ENCODE measurements around the gene SALL1. TPM values are rescaled to one million over a fixed set of nuclear protein-coding genes. Genes with fewer than 3 reads are reported as not detected.

The SALL1 gene
- total and polyA plus RNA-seq, 2 of the 8 experiments (the other 6 are each of a cell fraction or from before 2014, with no cell fraction given), result 33.7 to 56.8 TPM

- TF ChIP-seq JUN (IDR thresholded peaks at IDR 0.05; ENCODE audit: low read depth, low read length), result no peak
Observed at GRCh38 chr16:51147776-51148677, 3.0 kb downstream of the SALL1 start (continued).

Data from H1 (cell line).